Immature natural killer cell (primary cell): ENCODE results near the gene UFM1. TPM values are rescaled to one million over a fixed set of nuclear protein-coding genes. Genes with fewer than 3 reads are reported as not detected.
"Not testable (repeated sequence)": the region's sequence is repeated elsewhere in the genome, so short reads cannot be mapped to it uniquely, and the experiment has no call there.

Experiments
- DNase-seq, 3 donors: peaks; one replicate each; pipeline ENCODE4 v3.0.0; 2022; ENCODE audit warnings: mixed read lengths in 1 of 3
- H3K27ac Mint-ChIP-seq, 6 donors: one replicate each; pipeline ENCODE4 v1.8.0; 2020; ENCODE audit warnings: mixed read lengths in 6 of 6, mild to moderate bottlenecking in 5 of 6, inconsistent platforms in 4 of 6, moderate library complexity in 3 of 6
- H3K27me3 Mint-ChIP-seq, 3 donors: one replicate each; pipeline ENCODE4 v1.8.0; 2020 to 2021; ENCODE audit warnings: low read depth in 3 of 3, mild to moderate bottlenecking in 3 of 3, mixed read lengths in 3 of 3, moderate library complexity in 3 of 3, inconsistent platforms in 1 of 3
- H3K36me3 Mint-ChIP-seq, 3 donors: one replicate each; pipeline ENCODE4 v1.8.0; 2020; ENCODE audit warnings: mixed read lengths in 3 of 3, inconsistent platforms in 2 of 3, mild to moderate bottlenecking in 2 of 3
- H3K4me1 Mint-ChIP-seq, 2 donors: one replicate each; pipeline ENCODE4 v1.8.0; 2020; ENCODE audit warnings: inconsistent platforms in 2 of 2, mild to moderate bottlenecking in 2 of 2, mixed read lengths in 2 of 2, moderate library complexity in 1 of 2
- H3K4me3 Mint-ChIP-seq, 5 donors: one replicate each; pipeline ENCODE4 v1.8.0; 2020; ENCODE audit warnings: mild to moderate bottlenecking in 5 of 5, mixed read lengths in 5 of 5, inconsistent platforms in 3 of 5, moderate library complexity in 3 of 5
- H3K9me3 Mint-ChIP-seq, 6 donors: one replicate each; pipeline ENCODE4 v1.8.0; 2020; ENCODE audit warnings: mild to moderate bottlenecking in 6 of 6, mixed read lengths in 6 of 6, inconsistent platforms in 4 of 6, moderate library complexity in 3 of 6
- polyA plus RNA-seq, 3 donors: library from polyadenylated mRNA; unstranded; fragments of 300-500 nt; fragmentation: Illumina TruSeq; gene quantifications; one replicate each; pipeline ENCODE4 v1.2.3, GENCODE V29; 2021

Gene UFM1
- polyA plus RNA-seq, result 10 to 100 TPM; 52.3 to 64.8 (median 57.6) TPM

DNA sequence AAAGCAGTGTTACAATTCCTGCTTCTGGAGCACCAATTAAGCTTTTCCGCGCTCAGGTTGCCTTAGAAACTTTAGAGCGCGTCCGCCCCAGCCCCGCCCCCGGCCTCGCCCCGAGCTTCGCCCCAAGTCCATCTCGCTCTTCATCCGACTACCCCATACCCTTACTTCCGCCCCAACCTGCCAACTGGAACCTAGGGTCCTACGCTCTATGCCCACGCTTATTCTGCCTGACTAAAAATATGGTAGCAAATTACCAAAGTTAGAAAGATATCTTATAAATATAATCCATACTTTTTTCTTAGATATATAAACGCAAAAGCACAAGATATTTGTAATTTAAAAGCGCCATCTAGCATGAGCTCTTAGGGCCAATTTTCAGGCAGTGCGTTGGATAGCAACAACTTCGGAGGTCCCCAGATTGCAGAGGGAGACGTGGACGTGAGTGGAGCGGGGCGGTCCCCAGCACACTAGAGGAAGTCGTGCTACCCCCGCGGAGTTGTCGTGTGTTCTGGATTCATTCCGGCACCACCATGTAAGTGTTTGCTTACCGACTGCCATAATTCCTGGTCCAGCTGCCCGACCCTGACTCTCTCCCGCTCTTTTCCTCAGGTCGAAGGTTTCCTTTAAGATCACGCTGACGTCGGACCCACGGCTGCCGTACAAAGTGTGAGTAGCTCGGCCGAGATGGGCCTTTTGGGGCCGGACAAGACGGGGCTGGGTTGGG, at the start of gene UFM1:
TSS of gene UFM1 (plus strand) at position 462 of the 724 bp plus-strand sequence. CDS start at position 531, 69 bp downstream.
- peaks cover 0 to 5% (median 0%) of the 10 kb centered on the region in 3 donors for H3K36me3 Mint-ChIP-seq
- H3K4me1 Mint-ChIP-seq, result peaks cover 40 to 51% of the 10 kb centered on the region in 2 donors
- peak within 1 kb of the TSS; percentile 96 to 99 (median 98) for H3K27ac Mint-ChIP-seq
- H3K27me3 Mint-ChIP-seq, result peaks cover 5 to 9% (median 6%) of the 10 kb centered on the region in 3 donors
- H3K9me3 Mint-ChIP-seq, result peaks cover 0 to 1% (median 0%) of the 10 kb centered on the region in 6 donors
- peak within 1 kb of the TSS; percentile 96 to 99 (median 99) for H3K4me3 Mint-ChIP-seq
- DNase-seq, result peak; percentile 86 to 92 (median 92)

DNA sequence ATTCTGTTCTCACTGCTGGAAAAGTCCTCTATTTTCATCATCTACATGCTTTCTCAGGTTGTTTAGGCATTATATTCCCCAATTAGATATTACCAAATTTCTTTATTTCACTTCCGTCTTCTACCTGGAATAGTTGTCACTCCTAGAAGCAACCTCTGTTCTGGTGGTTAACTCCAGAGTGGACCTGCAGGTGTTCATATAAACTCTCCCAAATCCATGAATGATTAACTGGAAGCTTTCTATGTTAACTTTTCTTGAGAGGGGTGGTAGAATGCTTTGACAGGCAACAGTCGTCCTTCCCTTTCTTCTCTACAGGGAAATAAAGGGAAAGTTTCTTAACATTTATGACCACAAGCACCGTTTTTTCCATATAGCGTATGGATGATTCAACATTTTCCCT, 48.4 kb upstream of the UFM1 start:
- Mint-ChIP-seq H3K36me3 (peaks cover 0 to 3% (median 3%) of the 10 kb centered on the region in 3 donors), H3K27me3 (no peaks in the 10 kb centered on the region), H3K27ac (no peak overlapping the region), H3K4me3 (no peak overlapping the region), H3K9me3 (peaks cover 0 to 12% (median 8%) of the 10 kb centered on the region in 6 donors), H3K4me1 (no peaks in the 10 kb centered on the region)
- no peak for DNase-seq

DNA sequence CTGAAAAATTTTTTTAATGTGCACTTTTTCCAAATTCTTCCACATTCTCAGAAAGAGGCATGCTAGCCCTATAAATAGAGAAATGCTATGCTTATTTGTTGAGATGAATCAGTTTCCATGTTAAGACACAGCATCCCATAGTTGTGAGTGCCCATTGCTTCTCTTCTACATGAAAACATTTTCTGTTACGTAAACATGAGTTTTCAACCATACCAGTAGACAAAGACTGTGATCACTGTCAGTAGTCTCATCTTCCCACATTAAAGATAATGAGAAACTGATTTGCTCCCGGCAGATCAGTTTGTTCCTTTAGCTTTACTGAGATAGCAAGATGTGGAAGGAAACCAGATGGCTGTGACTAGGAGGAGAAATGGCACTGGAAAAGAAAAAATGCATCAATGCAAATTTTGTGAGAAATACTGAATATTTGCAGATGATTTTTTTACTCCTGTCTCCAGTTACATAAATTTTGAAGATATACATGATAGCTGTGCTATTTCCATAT, 45.8 kb upstream of the UFM1 start:
- Mint-ChIP-seq H3K4me1 (no peaks in the 10 kb centered on the region), H3K4me3 (no peak overlapping the region), H3K27ac (no peak overlapping the region), H3K36me3 (peaks cover 0 to 3% (median 3%) of the 10 kb centered on the region in 3 donors), H3K9me3 (peaks cover 0 to 13% (median 8%) of the 10 kb centered on the region in 6 donors), H3K27me3 (no peaks in the 10 kb centered on the region)
- DNase-seq, result no peak

DNA sequence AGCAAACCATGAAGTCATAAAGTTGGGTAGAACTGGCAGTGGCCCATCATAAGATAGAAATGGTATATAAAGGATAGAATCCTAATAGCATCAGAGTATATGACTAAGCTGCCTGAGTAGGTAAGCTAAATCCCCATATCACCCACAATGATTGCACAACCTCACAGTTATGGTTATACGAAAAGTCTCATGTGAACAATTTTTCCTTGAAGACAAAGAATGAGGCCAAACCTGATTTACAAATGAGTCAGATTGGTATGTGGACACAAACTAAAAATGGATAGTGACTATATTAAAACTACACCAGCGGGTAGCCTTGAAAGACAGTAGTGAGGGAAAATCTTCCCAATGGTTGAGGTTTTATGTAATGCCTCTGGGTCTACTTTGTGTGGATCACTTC, 40.9 kb upstream of the UFM1 start:
- H3K9me3 Mint-ChIP-seq, result peaks cover 0 to 36% (median 8%) of the 10 kb centered on the region in 6 donors
- H3K36me3 Mint-ChIP-seq, result peaks cover 0 to 3% (median 3%) of the 10 kb centered on the region in 3 donors
- H3K4me1 Mint-ChIP-seq, result no peaks in the 10 kb centered on the region
- peaks cover 0 to 2% (median 0%) of the 10 kb centered on the region in 3 donors for H3K27me3 Mint-ChIP-seq
- H3K4me3 Mint-ChIP-seq, result no peak overlapping the region
- no peak overlapping the region for H3K27ac Mint-ChIP-seq
- DNase-seq, result no peak

DNA sequence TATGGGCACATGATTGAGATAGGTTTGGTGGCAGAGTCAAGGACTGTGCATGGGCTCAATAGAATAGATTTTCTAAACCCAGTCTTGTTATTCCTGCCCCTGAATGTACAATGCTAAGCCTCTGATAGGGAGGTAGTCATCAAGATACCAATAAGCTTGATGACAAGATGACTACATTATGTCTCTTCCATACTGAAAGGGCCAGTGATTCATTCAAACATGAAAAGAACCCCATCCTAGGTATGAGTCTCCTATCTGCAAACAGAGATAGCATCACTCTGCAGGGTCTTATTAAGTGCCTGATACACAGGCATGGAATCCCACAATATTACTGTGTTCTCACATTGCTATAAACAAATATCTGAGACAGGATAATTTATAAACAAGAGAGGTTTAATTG, 40.3 kb upstream of the UFM1 start:
- Mint-ChIP-seq H3K36me3 (peaks cover 0 to 3% (median 3%) of the 10 kb centered on the region in 3 donors), H3K4me3 (no peak overlapping the region), H3K4me1 (no peaks in the 10 kb centered on the region), H3K27me3 (peaks cover 0 to 2% (median 0%) of the 10 kb centered on the region in 3 donors), H3K27ac (no peak overlapping the region), H3K9me3 (peaks cover 0 to 36% (median 8%) of the 10 kb centered on the region in 6 donors)
- no peak for DNase-seq

DNA sequence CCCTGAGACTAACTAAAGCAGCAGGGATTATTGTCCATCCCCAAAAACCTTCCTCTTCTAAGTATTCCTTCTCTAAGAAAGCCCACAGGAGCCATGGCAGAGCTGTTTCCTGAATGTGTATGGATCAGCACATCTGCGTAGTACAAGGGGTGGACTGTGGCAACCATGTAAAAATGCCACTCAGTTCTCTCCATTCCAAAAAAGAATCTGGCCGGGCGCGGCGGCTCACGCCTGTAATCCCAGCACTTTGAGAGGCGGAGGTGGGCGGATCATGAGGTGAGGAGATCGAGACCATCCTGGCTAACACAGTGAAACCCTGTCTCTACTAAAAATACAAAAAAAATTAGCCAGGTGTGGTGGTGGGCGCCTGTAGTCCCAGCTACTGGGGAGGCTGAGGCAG, 38.5 kb upstream of the UFM1 start:
- DNase-seq, H3K4me3 Mint-ChIP-seq, H3K36me3 Mint-ChIP-seq, H3K4me1 Mint-ChIP-seq, H3K27ac Mint-ChIP-seq, H3K27me3 Mint-ChIP-seq: not testable (repeated sequence)
- H3K9me3 Mint-ChIP-seq, result peaks cover 0 to 28% (median 5%) of the 10 kb centered on the region in 6 donors

DNA sequence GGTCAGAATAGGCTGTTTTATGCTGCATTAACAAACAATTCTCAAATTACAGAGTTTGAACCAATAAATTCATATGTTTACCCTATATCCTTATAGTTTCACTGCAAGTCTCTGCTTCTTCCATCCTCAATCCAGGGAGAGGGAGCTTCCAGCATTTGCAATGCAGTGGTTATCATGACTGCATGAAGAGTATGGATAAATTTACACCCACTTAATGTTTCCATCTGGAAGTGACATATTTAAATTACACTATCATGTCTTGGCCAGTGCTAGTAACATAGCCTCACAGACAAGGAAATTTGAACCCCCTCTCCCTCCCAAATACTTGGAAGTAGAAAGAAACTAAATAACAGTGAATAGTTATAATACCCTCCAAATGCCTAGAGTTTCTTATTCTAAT, 33.5 kb upstream of the UFM1 start:
- Mint-ChIP-seq H3K4me1 (no peaks in the 10 kb centered on the region), H3K4me3 (no peak overlapping the region), H3K27me3 (peaks cover 0 to 2% (median 2%) of the 10 kb centered on the region in 3 donors), H3K9me3 (peaks cover 0 to 15% (median 7%) of the 10 kb centered on the region in 6 donors), H3K36me3 (no peaks in the 10 kb centered on the region), H3K27ac (no peak overlapping the region)
- no peak for DNase-seq

DNA sequence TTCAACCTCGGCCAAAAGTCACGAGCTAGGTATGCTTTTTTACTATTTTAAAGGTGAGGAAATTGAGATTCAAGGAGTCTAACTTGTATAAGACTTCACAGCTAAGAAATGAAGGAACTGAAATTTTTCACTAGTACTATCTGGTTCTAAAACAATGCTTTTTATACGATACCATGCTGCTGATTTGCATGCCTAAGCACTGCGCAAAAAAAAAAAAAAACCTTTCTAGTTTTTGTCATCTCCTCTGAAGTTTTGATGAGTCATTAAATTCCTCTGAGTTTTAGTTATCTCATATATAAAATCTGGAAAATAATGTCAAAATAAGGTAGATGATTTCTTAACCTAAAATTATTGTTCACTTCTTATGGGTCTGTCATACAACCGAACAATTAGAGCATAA, 28.0 kb upstream of the UFM1 start:
- Mint-ChIP-seq H3K27me3 (peaks cover 2 to 6% (median 2%) of the 10 kb centered on the region in 3 donors), H3K9me3 (peaks cover 0 to 14% (median 9%) of the 10 kb centered on the region in 6 donors), H3K4me1 (no peaks in the 10 kb centered on the region), H3K36me3 (no peaks in the 10 kb centered on the region), H3K27ac (no peak overlapping the region), H3K4me3 (no peak overlapping the region)
- DNase-seq, result no peak

DNA sequence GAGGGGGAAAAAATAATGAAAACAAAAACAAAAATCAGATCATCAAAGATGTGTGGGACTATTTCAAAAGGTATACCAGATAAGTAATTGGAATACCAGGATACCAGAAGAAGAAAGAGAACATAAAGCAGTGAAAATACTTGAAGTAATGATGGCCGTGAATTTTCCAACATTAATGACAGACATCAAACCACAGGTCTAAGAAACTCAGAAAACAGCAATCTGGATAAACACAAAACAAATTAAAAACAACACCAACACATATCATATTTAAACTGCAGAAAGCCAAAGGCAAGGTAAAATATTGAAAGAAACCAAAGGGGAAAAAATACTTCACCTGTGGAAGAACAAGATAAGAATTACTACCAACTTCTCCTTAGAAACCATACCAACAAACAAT, 24.2 kb upstream of the UFM1 start:
- Mint-ChIP-seq H3K4me3 (no peak overlapping the region), H3K36me3 (no peaks in the 10 kb centered on the region), H3K9me3 (peaks cover 0 to 8% (median 1%) of the 10 kb centered on the region in 6 donors), H3K4me1 (no peaks in the 10 kb centered on the region), H3K27ac (no peak overlapping the region), H3K27me3 (peaks cover 0 to 6% (median 2%) of the 10 kb centered on the region in 3 donors)
- DNase-seq, result no peak

DNA sequence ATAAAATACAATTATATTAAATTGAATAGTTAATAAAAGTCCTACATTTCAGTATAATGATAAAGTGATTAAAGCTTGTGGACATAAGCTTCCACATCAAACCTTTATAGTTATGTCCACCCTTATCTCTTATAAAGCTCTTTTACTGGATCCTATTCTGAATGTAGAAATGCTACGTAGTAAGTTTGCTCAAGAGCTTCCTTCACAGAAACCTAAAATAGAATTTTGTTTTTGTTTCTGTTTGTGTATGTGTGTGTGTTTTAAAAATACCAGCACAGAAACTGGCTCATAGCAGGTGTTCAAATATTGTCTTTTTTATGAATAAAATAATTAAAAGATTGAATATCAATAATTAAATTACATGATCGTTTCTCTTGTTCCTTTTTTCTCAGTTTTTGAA, 21.0 kb upstream of the UFM1 start:
- DNase-seq, result no peak
- peaks cover 0 to 6% (median 2%) of the 10 kb centered on the region in 3 donors for H3K27me3 Mint-ChIP-seq
- H3K4me1 Mint-ChIP-seq, result no peaks in the 10 kb centered on the region
- no peak overlapping the region for H3K4me3 Mint-ChIP-seq
- H3K36me3 Mint-ChIP-seq, result no peaks in the 10 kb centered on the region
- no peak overlapping the region for H3K27ac Mint-ChIP-seq
- H3K9me3 Mint-ChIP-seq, result peaks cover 0 to 10% (median 0%) of the 10 kb centered on the region in 6 donors

DNA sequence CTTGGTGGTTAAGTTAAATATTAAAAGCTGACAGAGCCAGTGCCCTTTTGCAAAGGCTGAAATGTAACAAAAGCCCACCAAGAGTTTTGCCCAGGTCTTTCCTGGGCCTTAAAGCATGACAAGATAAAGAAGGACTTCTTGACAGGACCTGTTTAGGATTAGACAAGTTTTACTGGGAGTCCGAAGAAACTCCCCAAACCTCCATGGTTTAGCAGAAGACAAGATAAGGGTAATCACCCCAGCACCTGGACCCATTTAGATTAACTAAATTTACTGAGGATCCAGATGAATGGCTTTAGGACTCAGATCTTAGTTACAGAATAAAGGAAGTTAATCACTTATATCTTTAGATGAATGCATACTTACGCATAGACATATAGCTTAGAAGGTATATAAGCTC, 14.8 kb upstream of the UFM1 start:
- H3K27ac Mint-ChIP-seq, result no peak overlapping the region
- H3K4me1 Mint-ChIP-seq, result no peaks in the 10 kb centered on the region
- H3K9me3 Mint-ChIP-seq, result peaks cover 0 to 2% (median 0%) of the 10 kb centered on the region in 6 donors
- peaks cover 0 to 4% (median 1%) of the 10 kb centered on the region in 3 donors for H3K27me3 Mint-ChIP-seq
- H3K4me3 Mint-ChIP-seq, result no peak overlapping the region
- H3K36me3 Mint-ChIP-seq, result no peaks in the 10 kb centered on the region
- no peak for DNase-seq

DNA sequence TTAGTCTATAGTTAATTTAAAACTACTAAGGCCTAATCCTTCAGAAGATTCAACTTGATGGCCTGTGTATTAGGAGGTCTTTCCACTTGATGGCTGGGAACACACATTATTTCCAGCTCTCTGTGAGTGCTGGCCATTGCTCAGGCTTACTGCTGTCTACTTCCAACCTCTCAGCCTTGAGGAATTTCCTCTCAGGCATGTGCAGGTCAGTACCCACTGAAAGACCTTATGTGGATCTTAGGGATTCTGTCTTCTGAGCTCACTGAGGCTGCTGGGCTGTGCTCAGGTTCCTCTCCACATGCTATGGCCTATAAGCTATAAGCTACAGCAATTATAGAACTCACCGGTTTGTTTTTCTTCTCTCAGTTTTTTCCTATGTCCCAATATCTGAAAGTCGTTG, 11.6 kb upstream of the UFM1 start:
- H3K4me1 Mint-ChIP-seq, result no peaks in the 10 kb centered on the region
- no peak overlapping the region for H3K4me3 Mint-ChIP-seq
- no peaks in the 10 kb centered on the region for H3K9me3 Mint-ChIP-seq
- no peaks in the 10 kb centered on the region for H3K36me3 Mint-ChIP-seq
- no peak for DNase-seq
- H3K27me3 Mint-ChIP-seq, result peaks cover 3 to 4% (median 3%) of the 10 kb centered on the region in 3 donors
- no peak overlapping the region for H3K27ac Mint-ChIP-seq

DNA sequence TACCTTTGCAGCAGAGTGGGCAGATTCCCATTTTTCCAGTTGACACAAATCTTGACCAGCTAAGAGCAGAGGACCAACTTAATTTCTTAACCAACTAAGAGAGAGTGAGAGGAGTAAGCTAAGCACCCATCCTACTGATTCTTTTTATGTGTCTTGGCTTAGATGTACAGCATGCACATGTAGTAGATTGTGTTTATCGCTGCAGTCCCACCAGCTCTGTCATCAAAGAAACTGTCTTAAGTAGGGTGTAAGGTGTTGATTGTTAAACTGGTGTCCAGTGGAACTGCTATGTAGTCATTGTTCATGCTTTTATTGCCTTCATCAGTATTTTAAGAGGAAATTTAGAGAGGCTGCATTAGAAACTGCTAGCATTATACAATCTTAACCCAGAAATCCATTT, 9.0 kb upstream of the UFM1 start:
- no peaks in the 10 kb centered on the region for H3K4me1 Mint-ChIP-seq
- no peaks in the 10 kb centered on the region for H3K9me3 Mint-ChIP-seq
- no peaks in the 10 kb centered on the region for H3K36me3 Mint-ChIP-seq
- H3K27ac Mint-ChIP-seq, result no peak overlapping the region
- DNase-seq, result no peak
- peaks cover 3 to 4% (median 3%) of the 10 kb centered on the region in 3 donors for H3K27me3 Mint-ChIP-seq
- H3K4me3 Mint-ChIP-seq, result no peak overlapping the region

DNA sequence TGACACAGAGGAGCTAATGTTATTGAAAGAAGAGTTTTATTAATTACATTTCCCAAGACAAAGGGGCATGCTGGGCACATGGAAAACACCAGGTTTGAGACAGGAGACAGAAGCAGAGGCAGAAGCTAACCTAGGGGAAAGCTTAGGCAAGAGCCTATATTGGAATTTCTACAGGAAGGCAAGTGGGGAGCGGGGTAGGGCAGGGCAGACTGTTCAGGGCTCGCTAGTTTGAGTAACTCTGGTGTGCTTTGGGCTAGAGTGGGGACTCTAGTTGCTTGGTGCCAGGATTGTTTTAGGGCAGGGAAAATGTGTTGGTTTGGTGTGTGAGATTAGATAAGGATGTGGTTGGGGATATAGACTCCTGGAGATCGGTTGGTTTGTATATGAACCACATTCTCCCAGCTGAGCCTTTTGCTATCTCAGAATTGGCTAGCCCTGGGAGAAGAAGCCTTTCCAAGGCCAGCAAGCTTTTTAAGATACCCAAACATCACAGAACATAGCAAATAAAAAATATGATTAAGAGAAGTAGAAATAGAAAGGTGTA, 8.4 kb upstream of the UFM1 start:
- no peaks in the 10 kb centered on the region for H3K4me1 Mint-ChIP-seq
- no peak overlapping the region for H3K27ac Mint-ChIP-seq
- peaks cover 3 to 4% (median 3%) of the 10 kb centered on the region in 3 donors for H3K27me3 Mint-ChIP-seq
- DNase-seq, result no peak
- no peaks in the 10 kb centered on the region for H3K36me3 Mint-ChIP-seq
- no peak overlapping the region for H3K4me3 Mint-ChIP-seq
- H3K9me3 Mint-ChIP-seq, result no peaks in the 10 kb centered on the region
